HG03280 (cell line): ENCODE data around the gene SH2D6.
"Not testable (repeated sequence)": the region's sequence is repeated elsewhere in the genome, so short reads cannot be mapped to it uniquely, and the experiment has no call there.

ENCODE experiments used
- ATAC-seq: cut with Tn5 transposase; IDR thresholded peaks from one replicate; pipeline ENCODE4 v1.9.1; 2021; ENCODE audit warnings: mild to moderate bottlenecking, moderate library complexity; ENCODE audit not compliant: unreplicated experiment

Gene SH2D6

GRCh38 chr2:85438201-85439024, 19.9 kb downstream of the SH2D6 start:
- ATAC-seq, result no peak

- ATAC-seq, result no peak
Observed at GRCh38 chr2:85439025-85439472, 20.5 kb downstream of the SH2D6 start.

GRCh38 chr2:85439569-85439968, 21.1 kb downstream of the SH2D6 start:
- ATAC-seq, result not testable (repeated sequence)

- ATAC-seq, result no peak
Observed at GRCh38 chr2:85439986-85440385, 21.5 kb downstream of the SH2D6 start.

- ATAC-seq, result no peak
Observed at GRCh38 chr2:85440729-85441128, 22.2 kb downstream of the SH2D6 start.

- no peak for ATAC-seq
Observed at GRCh38 chr2:85441864-85442263, 23.4 kb downstream of the SH2D6 start.

- no peak for ATAC-seq
Observed at GRCh38 chr2:85444629-85445172, 26.2 kb downstream of the SH2D6 start.

- ATAC-seq, result no peak
Observed at GRCh38 chr2:85445316-85446295, 27.1 kb downstream of the SH2D6 start.

GRCh38 chr2:85446296-85447221, 28.0 kb downstream of the SH2D6 start:
- no peak for ATAC-seq

- ATAC-seq, result no peak
Observed at GRCh38 chr2:85447222-85447585, 28.7 kb downstream of the SH2D6 start.

- ATAC-seq, result no peak
Observed at GRCh38 chr2:85448461-85449213, 30.1 kb downstream of the SH2D6 start.

- ATAC-seq, result no peak
Observed at GRCh38 chr2:85449214-85449588, 30.7 kb downstream of the SH2D6 start.

GRCh38 chr2:85452237-85452636, 33.7 kb downstream of the SH2D6 start:
- ATAC-seq, result no peak

- no peak for ATAC-seq
Observed at GRCh38 chr2:85453571-85453970, 35.1 kb downstream of the SH2D6 start.

- no peak for ATAC-seq
Observed at GRCh38 chr2:85455552-85456090, 37.1 kb downstream of the SH2D6 start.

GRCh38 chr2:85457043-85457442, 38.5 kb downstream of the SH2D6 start:
- no peak for ATAC-seq

- no peak for ATAC-seq
Observed at GRCh38 chr2:85457877-85458316, 39.4 kb downstream of the SH2D6 start.

- ATAC-seq, result no peak
Observed at GRCh38 chr2:85458601-85459563, 40.4 kb downstream of the SH2D6 start.
